Suprapubic skin (tissue), 4 donors: ENCODE measurements around the gene SORCS2. TPM values are rescaled to one million over a fixed set of nuclear protein-coding genes. Genes with fewer than 3 reads are reported as not detected.

Experiments used
- DNase-seq, 2 donors: peaks; one replicate each; pipeline ENCODE4 v3.0.0-alpha.2; 2019; ENCODE audit warnings: low spot score in 2 of 2
- H3K27ac ChIP-seq: fragments of 200-600 bp; sonication (generic); one replicate; pipeline ENCODE4 v1.5.1; 2019
- H3K27me3 ChIP-seq: fragments of 200-600 bp; sonication (generic); one replicate; pipeline ENCODE4 v1.5.1; 2019
- H3K36me3 ChIP-seq: fragments of 200-600 bp; sonication (generic); one replicate; pipeline ENCODE4 v1.5.1; 2019
- H3K4me1 ChIP-seq: fragments of 200-600 bp; sonication (generic); one replicate; pipeline ENCODE4 v1.5.1; 2019
- H3K4me3 ChIP-seq: fragments of 200-600 bp; sonication (generic); one replicate; pipeline ENCODE4 v1.5.1; 2019; ENCODE audit warnings: mild to moderate bottlenecking
- H3K9me3 ChIP-seq: fragments of 200-600 bp; sonication (generic); one replicate; pipeline ENCODE4 v1.5.1; 2019
- EP300 ChIP-seq: sonication (generic); formaldehyde crosslinking; IDR thresholded peaks from one replicate; pipeline ENCODE4 v1.6.1; 2017; ENCODE audit warnings: antibody characterized with exemption
- POLR2A ChIP-seq, 2 donors: fragments of 450-650 bp; IDR thresholded peaks; one replicate each; pipeline ENCODE4 v1.6.1; 2017; ENCODE audit warnings: antibody characterized with exemption in 2 of 2, mild to moderate bottlenecking in 2 of 2, moderate library complexity in 2 of 2
- POLR2AphosphoS5 ChIP-seq, 3 donors: sonication (generic); formaldehyde crosslinking; IDR thresholded peaks; one replicate each; pipeline ENCODE4 v1.6.1; 2017; ENCODE audit warnings: antibody characterized with exemption in 3 of 3
- WGBS: methylation state at CpG from one replicate; pipeline ENCODE4 v1.1.5; 2018; 5-methylcytosine and 5-hydroxymethylcytosine counted together
- total RNA-seq, 4 donors: library from RNA; depleted of rRNA; stranded (reverse); fragments of >200 nt; gene quantifications; one replicate each; pipeline ENCODE4 v1.1.0, GENCODE V29; 2016
- TF ChIP-seq, protein P1 (sequence below), 2 donors: fragments of 200-600 bp in 1 of 2; fragments of 450-650 bp in 1 of 2; sonication (generic) in 1 of 2; IDR thresholded peaks; one replicate each; pipeline ENCODE4 v1.5.1; 2016 to 2019; ENCODE audit warnings: antibody characterized with exemption in 2 of 2, mild to moderate bottlenecking in 1 of 2, moderate library complexity in 1 of 2

SORCS2 gene
- total RNA-seq, 4 donors from 2014 or later, result 0.94 to 4.6 (median 1.3) TPM

DNA sequence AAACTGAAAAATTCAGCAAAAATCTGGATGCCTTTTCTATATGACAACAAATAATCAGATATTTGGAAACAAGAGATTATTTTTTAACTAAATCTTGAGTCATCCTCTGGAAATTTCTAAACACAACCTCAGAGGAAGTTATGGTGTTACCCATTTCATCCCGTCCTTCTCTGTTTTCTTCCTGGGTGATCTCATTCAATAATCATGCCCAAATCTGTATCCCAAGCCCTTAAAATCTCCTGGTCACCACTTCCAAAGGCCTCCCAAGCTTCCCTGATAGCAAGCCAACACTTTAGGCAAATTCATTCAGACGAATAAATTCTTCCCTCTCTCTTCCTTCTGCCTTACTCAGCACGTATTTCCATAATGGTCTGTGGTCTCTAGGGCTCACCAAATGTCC lies 9.7 kb upstream of the SORCS2 start:
- peaks cover 12% of the 10 kb centered on the region for H3K27me3 ChIP-seq
- H3K9me3 ChIP-seq, result peaks cover 5% of the 10 kb centered on the region
- no peaks in the 10 kb centered on the region for H3K4me1 ChIP-seq
- DNase-seq, result peak in 1 of 2 donors; percentile 21
- no peak overlapping the region for H3K27ac ChIP-seq
- no peak overlapping the region for H3K4me3 ChIP-seq
- H3K36me3 ChIP-seq, result no peaks in the 10 kb centered on the region
- 83% methylated on average over 3 of the region's 3 CpGs for WGBS
- TF ChIP-seq POLR2AphosphoS5 (IDR thresholded peaks at IDR 0.05), result no peak
- TF ChIP-seq POLR2A (IDR thresholded peaks at IDR 0.05), result no peak
- TF ChIP-seq, protein P1, sequence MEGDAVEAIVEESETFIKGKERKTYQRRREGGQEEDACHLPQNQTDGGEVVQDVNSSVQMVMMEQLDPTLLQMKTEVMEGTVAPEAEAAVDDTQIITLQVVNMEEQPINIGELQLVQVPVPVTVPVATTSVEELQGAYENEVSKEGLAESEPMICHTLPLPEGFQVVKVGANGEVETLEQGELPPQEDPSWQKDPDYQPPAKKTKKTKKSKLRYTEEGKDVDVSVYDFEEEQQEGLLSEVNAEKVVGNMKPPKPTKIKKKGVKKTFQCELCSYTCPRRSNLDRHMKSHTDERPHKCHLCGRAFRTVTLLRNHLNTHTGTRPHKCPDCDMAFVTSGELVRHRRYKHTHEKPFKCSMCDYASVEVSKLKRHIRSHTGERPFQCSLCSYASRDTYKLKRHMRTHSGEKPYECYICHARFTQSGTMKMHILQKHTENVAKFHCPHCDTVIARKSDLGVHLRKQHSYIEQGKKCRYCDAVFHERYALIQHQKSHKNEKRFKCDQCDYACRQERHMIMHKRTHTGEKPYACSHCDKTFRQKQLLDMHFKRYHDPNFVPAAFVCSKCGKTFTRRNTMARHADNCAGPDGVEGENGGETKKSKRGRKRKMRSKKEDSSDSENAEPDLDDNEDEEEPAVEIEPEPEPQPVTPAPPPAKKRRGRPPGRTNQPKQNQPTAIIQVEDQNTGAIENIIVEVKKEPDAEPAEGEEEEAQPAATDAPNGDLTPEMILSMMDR (IDR thresholded peaks at IDR 0.05), result no peak
- TF ChIP-seq EP300, result no peak

DNA sequence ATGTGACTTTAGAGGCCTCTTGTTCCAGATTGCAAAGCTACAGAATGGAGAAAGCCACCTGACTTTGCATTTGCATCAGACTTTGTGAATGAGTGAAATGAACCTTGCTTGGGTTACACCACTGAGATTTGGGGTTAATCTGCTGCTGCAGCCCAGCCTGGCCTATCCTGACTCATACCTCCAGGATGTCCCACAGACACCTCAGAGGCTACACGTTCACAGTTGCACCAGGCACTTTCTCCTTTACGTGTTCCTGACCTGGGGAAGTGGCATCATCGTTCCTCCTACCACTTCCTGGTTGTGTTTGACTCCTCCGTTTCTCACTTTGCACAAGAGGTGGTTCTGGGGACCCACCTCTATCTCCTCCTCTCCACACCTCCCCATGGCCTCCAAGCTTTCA lies 9.2 kb upstream of the SORCS2 start:
- Histone ChIP-seq H3K4me3 (no peak overlapping the region), H3K36me3 (no peaks in the 10 kb centered on the region), H3K9me3 (peaks cover 5% of the 10 kb centered on the region), H3K27me3 (peaks cover 18% of the 10 kb centered on the region), H3K27ac (no peak overlapping the region), H3K4me1 (no peaks in the 10 kb centered on the region)
- TF ChIP-seq POLR2A (IDR thresholded peaks at IDR 0.05), result no peak
- TF ChIP-seq, protein P1 (IDR thresholded peaks at IDR 0.05), result no peak
- no peak for TF ChIP-seq EP300
- TF ChIP-seq POLR2AphosphoS5 (IDR thresholded peaks at IDR 0.05), result no peak
- peak in 1 of 2 donors; percentile 16 for DNase-seq
- 78% methylated on average over 4 of the region's 4 CpGs for WGBS

DNA sequence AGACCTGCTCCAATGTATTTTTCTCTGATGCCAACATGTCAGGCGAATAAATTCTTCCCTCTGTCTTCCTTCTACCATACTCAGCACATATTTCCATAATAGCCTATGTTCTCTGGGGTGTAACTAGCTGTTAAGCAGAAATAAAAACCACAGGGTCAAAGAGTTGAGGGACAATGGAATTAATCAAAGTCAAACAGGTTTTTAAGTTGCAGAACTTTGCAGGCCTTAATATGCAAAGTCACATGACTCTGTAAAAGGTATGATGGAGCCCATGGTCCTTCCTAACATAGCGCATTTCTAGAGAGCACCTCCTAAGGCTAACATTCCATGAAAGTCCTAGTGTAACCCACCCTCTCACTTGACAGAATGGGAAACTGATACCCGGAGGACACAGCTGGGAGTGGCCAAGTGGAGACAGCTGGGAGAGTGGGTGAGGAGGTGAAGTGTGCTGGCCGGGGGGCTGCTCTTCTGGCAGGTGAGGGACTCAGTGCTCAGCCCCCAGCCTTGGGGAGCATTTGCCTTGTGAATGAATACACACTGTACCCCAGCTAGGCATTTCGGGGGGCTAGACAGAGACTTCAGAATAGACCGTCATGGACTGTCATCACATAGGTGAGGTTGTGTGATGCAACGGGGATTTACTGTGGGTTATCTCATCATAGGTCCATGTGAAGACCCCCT lies 8.4 kb upstream of the SORCS2 start:
- Histone ChIP-seq H3K27ac (no peak overlapping the region), H3K36me3 (no peaks in the 10 kb centered on the region), H3K9me3 (peaks cover 5% of the 10 kb centered on the region), H3K4me1 (no peaks in the 10 kb centered on the region), H3K27me3 (peaks cover 26% of the 10 kb centered on the region), H3K4me3 (no peak overlapping the region)
- no peak for TF ChIP-seq EP300
- peak; percentile 29 to 57 for DNase-seq
- WGBS, result 96% methylated on average over 5 of the region's 7 CpGs

DNA sequence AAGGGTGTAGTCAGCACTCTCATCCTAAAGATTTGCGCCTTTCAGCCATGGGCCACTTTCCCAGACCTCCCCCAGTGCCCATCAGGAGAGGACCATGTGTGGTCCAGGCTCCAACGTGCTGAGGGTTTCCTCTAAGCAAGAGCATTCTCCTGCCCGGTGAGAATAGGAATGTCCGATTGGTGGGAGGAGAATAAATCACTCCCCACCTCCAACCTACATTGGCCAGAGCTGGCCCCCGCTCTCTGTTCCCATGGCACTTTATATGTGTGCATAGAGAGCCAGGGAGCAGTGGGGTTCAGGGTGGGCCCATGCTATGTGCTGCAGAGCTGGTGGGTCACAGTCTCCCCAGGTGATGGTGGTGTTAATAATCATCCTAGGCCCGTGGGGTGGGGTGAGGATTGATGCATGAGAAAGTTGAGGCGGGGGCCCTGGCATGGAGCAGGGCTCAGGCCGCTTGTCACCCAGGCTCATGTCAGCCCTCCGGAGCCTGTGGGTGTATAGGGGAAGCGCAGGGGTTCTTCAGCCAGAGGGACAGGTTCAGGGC lies 6.8 kb upstream of the SORCS2 start:
- peak; percentile 46 to 55 for DNase-seq
- Histone ChIP-seq H3K27me3 (peaks cover 42% of the 10 kb centered on the region), H3K27ac (no peak overlapping the region), H3K4me3 (no peak overlapping the region), H3K9me3 (no peaks in the 10 kb centered on the region), H3K36me3 (no peaks in the 10 kb centered on the region), H3K4me1 (no peaks in the 10 kb centered on the region)
- WGBS, result 88% methylated on average over 8 of the region's 10 CpGs
- TF ChIP-seq EP300 (no peak), POLR2AphosphoS5 (IDR thresholded peaks at IDR 0.05) (no peak), POLR2A (IDR thresholded peaks at IDR 0.05) (no peak)
- TF ChIP-seq, protein P1 (IDR thresholded peaks at IDR 0.05), result no peak

DNA sequence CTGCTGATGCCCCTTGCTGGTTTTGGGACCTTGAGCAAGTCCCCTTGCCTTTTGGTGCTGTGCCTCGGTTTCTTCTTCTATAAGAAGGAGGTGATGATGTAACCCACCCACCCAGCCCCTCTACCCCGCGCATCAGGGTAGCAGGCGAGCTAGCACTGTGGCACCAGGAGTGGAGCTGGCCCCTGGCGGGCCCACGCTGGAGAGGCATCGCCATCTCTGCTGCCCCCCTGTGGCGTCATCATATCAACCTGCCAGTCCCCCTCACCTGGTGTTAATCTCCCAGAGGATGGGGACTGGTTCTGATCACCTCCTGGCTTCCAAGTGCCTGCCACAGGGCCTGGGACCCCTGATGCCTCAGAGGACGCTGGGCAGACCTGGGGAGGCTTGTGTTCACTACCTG lies 6.3 kb upstream of the SORCS2 start:
- TF ChIP-seq, protein P1 (IDR thresholded peaks at IDR 0.05), result no peak
- TF ChIP-seq POLR2AphosphoS5 (IDR thresholded peaks at IDR 0.05), result no peak
- no peak for TF ChIP-seq POLR2A (IDR thresholded peaks at IDR 0.05)
- no peak for TF ChIP-seq EP300
- Histone ChIP-seq H3K4me3 (no peak overlapping the region), H3K36me3 (no peaks in the 10 kb centered on the region), H3K27ac (no peak overlapping the region), H3K27me3 (peaks cover 47% of the 10 kb centered on the region), H3K9me3 (no peaks in the 10 kb centered on the region), H3K4me1 (no peaks in the 10 kb centered on the region)
- DNase-seq, result peak; percentile 36 to 44
- WGBS, result 83% methylated on average over 1 of the region's 9 CpGs
